ENCODE results near the gene RAMP3. TPM values are rescaled to one million over a fixed set of nuclear protein-coding genes. Genes with fewer than 3 reads are reported as not detected.

Gene RAMP3
- total and polyA plus RNA-seq, 2 donors (not counting 1 experiment from before 2014, with no cell fraction given): not detected

DNA sequence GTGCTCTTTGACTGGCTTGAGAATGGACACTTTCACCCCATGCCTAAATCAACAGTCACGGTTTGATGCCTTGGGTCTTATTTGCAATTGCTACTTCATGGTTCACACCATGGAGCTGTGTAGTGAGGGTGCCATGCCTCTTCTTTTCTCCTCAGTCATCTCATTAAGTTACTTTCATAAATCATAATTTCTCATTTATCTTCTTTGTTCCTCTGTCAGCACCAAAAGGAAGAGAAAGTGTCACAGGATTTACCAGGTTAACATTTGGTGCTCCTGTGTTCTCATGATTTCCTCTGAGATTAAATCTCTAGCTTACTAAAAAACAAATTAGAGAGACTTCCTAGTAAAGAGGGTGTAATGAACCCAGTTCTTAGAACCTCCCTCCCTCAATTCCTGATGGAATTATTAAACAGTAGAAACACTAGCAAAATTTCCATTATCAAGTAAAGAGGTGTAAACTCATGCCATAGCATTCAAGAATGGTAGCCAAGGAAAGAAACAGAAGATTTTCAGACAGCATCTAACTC, 75.7 kb downstream of the RAMP3 start:
- Mint-ChIP-seq H3K27me3 (peaks cover 36% of the 10 kb centered on the region), H3K4me3 (no peak overlapping the region), H3K4me1 (no peaks in the 10 kb centered on the region), H3K9me3 (ENCODE audit: insufficient read depth) (no peaks in the 10 kb centered on the region), H3K27ac (no peak overlapping the region)
- Histone ChIP-seq H3K27ac (ENCODE audit: low read length in 2 of 2) (no peak overlapping the region), H3K4me1 (ENCODE audit: control insufficient read depth in 2 of 2, insufficient read depth in 2 of 2, low read length in 2 of 2) (no peaks in the 10 kb centered on the region), H4K20me1 (ENCODE audit: control insufficient read depth, insufficient read depth, low read length, poor library complexity, severe bottlenecking) (no peaks in the 10 kb centered on the region), H3K4me2 (replicated peaks; ENCODE audit: low read depth, low read length, poor library complexity, severe bottlenecking) (no peak overlapping the region), H3K9me3 (ENCODE audit: control extremely low read depth in 1 of 3, control insufficient read depth in 2 of 3, insufficient read depth in 1 of 3, low read length in 2 of 3) (no peaks in the 10 kb centered on the region), H3K4me3 (ENCODE audit: control extremely low read depth in 1 of 5, extremely low read depth in 1 of 5, insufficient read depth in 1 of 5, low read depth in 2 of 5, low read length in 4 of 5) (no peak overlapping the region), H3K36me3 (replicated peaks in 1 of 2; ENCODE audit: control extremely low read depth in 1 of 2, control insufficient read depth in 1 of 2, extremely low read depth in 1 of 2, insufficient read depth in 2 of 2, low read length in 1 of 2) (no peaks in the 10 kb centered on the region), H3K79me2 (ENCODE audit: control insufficient read depth, insufficient read depth, low read length) (no peaks in the 10 kb centered on the region), H2AFZ (ENCODE audit: insufficient read depth, low read depth, low read length, poor library complexity, severe bottlenecking) (no peak overlapping the region), H3K9ac (ENCODE audit: low read length) (no peak overlapping the region), H3K27me3 (replicated peaks in 1 of 4; ENCODE audit: control extremely low read depth in 1 of 4, control insufficient read depth in 3 of 4, insufficient read depth in 4 of 4, low read length in 3 of 4) (peaks cover 0 to 9% (median 4%) of the 10 kb centered on the region in 4 experiments)
- TF ChIP-seq EZH2 (IDR thresholded peaks at IDR 0.05; ENCODE audit: borderline replicate concordance, insufficient read depth, low read depth, low read length, poor library complexity, severe bottlenecking): no peak
- TF ChIP-seq, protein P1, sequence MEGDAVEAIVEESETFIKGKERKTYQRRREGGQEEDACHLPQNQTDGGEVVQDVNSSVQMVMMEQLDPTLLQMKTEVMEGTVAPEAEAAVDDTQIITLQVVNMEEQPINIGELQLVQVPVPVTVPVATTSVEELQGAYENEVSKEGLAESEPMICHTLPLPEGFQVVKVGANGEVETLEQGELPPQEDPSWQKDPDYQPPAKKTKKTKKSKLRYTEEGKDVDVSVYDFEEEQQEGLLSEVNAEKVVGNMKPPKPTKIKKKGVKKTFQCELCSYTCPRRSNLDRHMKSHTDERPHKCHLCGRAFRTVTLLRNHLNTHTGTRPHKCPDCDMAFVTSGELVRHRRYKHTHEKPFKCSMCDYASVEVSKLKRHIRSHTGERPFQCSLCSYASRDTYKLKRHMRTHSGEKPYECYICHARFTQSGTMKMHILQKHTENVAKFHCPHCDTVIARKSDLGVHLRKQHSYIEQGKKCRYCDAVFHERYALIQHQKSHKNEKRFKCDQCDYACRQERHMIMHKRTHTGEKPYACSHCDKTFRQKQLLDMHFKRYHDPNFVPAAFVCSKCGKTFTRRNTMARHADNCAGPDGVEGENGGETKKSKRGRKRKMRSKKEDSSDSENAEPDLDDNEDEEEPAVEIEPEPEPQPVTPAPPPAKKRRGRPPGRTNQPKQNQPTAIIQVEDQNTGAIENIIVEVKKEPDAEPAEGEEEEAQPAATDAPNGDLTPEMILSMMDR (IDR thresholded peaks at IDR 0.05): no peak
- ChIA-PET POLR2A (no interaction called here), CTCF (no interaction called here)
- WGBS (ENCODE audit: insufficient coverage): no CpG with 5 or more reads among the region's 1 CpG
- DNase-seq: no peak
- intact Hi-C loops (cut with micrococcal nuclease): no loop called here
- ATAC-seq (ENCODE audit: low read depth): no peak

Other genes starting within 250 kb of the RAMP3 start
- gene MYO1G, start 178.8 kb upstream of the RAMP3 start, total RNA-seq: 104 and 107 TPM in 2 replicates
- gene MYO1G, start 178.8 kb upstream of the RAMP3 start, polyA plus RNA-seq: 204 and 239 TPM in 2 replicates
- 144 and 150 TPM in 2 replicates for gene CCM2, start 157.6 kb upstream of the RAMP3 start, total RNA-seq
- gene CCM2, start 157.6 kb upstream of the RAMP3 start, polyA plus RNA-seq: 201 and 205 TPM in 2 replicates
- gene NACAD, start 68.8 kb upstream of the RAMP3 start, total RNA-seq: 0.41 and 0.49 TPM in 2 replicates
- gene NACAD, start 68.8 kb upstream of the RAMP3 start, polyA plus RNA-seq: 0.04 and 0.22 TPM in 2 replicates
- 111 and 116 TPM in 2 replicates for gene TBRG4, start 46.1 kb upstream of the RAMP3 start, total RNA-seq
- 77.9 and 92.8 TPM in 2 replicates for gene TBRG4, start 46.1 kb upstream of the RAMP3 start, polyA plus RNA-seq

Measured in B cell (primary cell).